Activated CD8-positive, alpha-beta memory T cell treated with anti-CD3 and anti-CD28 coated beads, Interleukin-2, amount 50 U/mL, for 24 hours (primary cell): ENCODE results near the gene NR0B1.

ENCODE experiments used
- DNase-seq: peaks from one replicate; pipeline ENCODE4 v3.0.0-alpha.2; 2020; ENCODE audit errors: extremely low read depth

The NR0B1 gene

GRCh38 chrX:30270639-30271038 lies 38.6 kb downstream of the NR0B1 start:
- no peak for DNase-seq

GRCh38 chrX:30262763-30263162 lies 46.4 kb downstream of the NR0B1 start:
- no peak for DNase-seq

- no peak for DNase-seq
These were observed 48.2 kb downstream of the NR0B1 start for GRCh38 chrX:30261012-30261411.

GRCh38 chrX:30259927-30260326 lies 49.3 kb downstream of the NR0B1 start:
- no peak for DNase-seq
